ENCODE results near the gene ZC3H12A. TPM values are rescaled to one million over a fixed set of nuclear protein-coding genes. Genes with fewer than 3 reads are reported as not detected.

Gene ZC3H12A
- 10.8 and 11.6 TPM in 2 replicates for total RNA-seq

GRCh38 chr1:37474046-37474696 is at the start of gene ZC3H12A:
Gene ZC3H12A, plus strand, starts transcription at chr1:37474580. Its CDS starts 917 bp downstream, at chr1:37475497.

GRCh38 chr1:37514350-37515184 is 40.2 kb downstream of the ZC3H12A start, which contains the start of gene MEAF6:
Gene MEAF6, minus strand, starts transcription at chr1:37514766. Its CDS starts 20 bp downstream, at chr1:37514746.

Other genes starting within 250 kb of the ZC3H12A start
- 57.6 and 75.9 TPM in 2 replicates for gene MEAF6, start 40.2 kb downstream of the ZC3H12A start, total RNA-seq
- gene SNIP1, start 79.7 kb downstream of the ZC3H12A start, total RNA-seq: 15.9 and 21.7 TPM in 2 replicates
- gene DNALI1, start 82.4 kb downstream of the ZC3H12A start, total RNA-seq: 5.5 and 7.9 TPM in 2 replicates
- gene GNL2, start 121.4 kb downstream of the ZC3H12A start, total RNA-seq: 56.4 and 66.9 TPM in 2 replicates
- gene RSPO1, start 160.3 kb downstream of the ZC3H12A start, total RNA-seq: 0.15 and 0.83 TPM in 2 replicates
- gene CDCA8, start 217.9 kb downstream of the ZC3H12A start, total RNA-seq: 1.5 and 16.4 TPM in 2 replicates